Measurements from ENCODE around the gene NIT1. TPM values are rescaled to one million over a fixed set of nuclear protein-coding genes. Genes with fewer than 3 reads are reported as not detected.

The NIT1 gene
- total and polyA plus RNA-seq, 2 of the 8 experiments (the other 6 are each of a cell fraction or from before 2014, with no cell fraction given): 33.0 to 40.4 TPM

GRCh38 chr1:161158316-161159010, 40.6 kb downstream of the NIT1 start (continued):
- TF ChIP-seq MAFK (IDR thresholded peaks at IDR 0.05; ENCODE audit: low read depth, low read length) (no peak), SIRT6 (IDR thresholded peaks at IDR 0.05; ENCODE audit: low read length) (no peak), SP1 (IDR thresholded peaks at IDR 0.05; ENCODE audit: low read depth, low read length) (no peak), TEAD4 (IDR thresholded peaks at IDR 0.05; ENCODE audit: low read depth, low read length) (no peak)

All from H1 (cell line).